Testis (tissue), 2 donors: ENCODE measurements around the gene RAPGEF5.

Source experiments
- CTCF ChIP-seq, 3 experiments: fragments of 450-650 bp in 2 of 3; fragments of 200-600 bp in 1 of 3; sonication (generic) in 1 of 3; IDR thresholded peaks; one replicate each; pipeline ENCODE4 v1.5.1; 2016 to 2019; ENCODE audit warnings: antibody characterized with exemption in 3 of 3, mild to moderate bottlenecking in 2 of 3, moderate library complexity in 1 of 3
- POLR2A ChIP-seq: fragments of 450-650 bp; IDR thresholded peaks from one replicate; pipeline ENCODE4 v1.6.1; 2017; ENCODE audit warnings: antibody characterized with exemption, mild to moderate bottlenecking, moderate library complexity

GRCh38 chr7:22124941-22125340 lies 232.0 kb downstream of the RAPGEF5 start:
- TF ChIP-seq CTCF (IDR thresholded peaks at IDR 0.05): no peak
- TF ChIP-seq POLR2A: no peak
